Measurements from ENCODE around the gene IGFBP1. TPM values are rescaled to one million over a fixed set of nuclear protein-coding genes. Genes with fewer than 3 reads are reported as not detected.

Gene IGFBP1
- total RNA-seq, 1 donor from 2014 or later, result not detected

- H3K36me3 Mint-ChIP-seq (ENCODE audit: unreplicated experiment), result no peaks in the 10 kb centered on the region
- no peak overlapping the region for H3K27ac Mint-ChIP-seq (ENCODE audit: unreplicated experiment)
- H3K4me3 Mint-ChIP-seq (ENCODE audit: unreplicated experiment), result no peak overlapping the region
- TF ChIP-seq CTCF (IDR thresholded peaks at IDR 0.05; ENCODE audit: partially characterized antibody, unreplicated experiment), result no peak
- H3K27me3 Mint-ChIP-seq (ENCODE audit: unreplicated experiment), result peaks cover 10% of the 10 kb centered on the region
- H3K9me3 Mint-ChIP-seq (ENCODE audit: unreplicated experiment), result no peaks in the 10 kb centered on the region
- peaks cover 4% of the 10 kb centered on the region for H3K4me1 Mint-ChIP-seq (ENCODE audit: low read depth, unreplicated experiment)
- DNase-seq, result no peak
Observed at GRCh38 chr7:45917064-45917463, 28.8 kb downstream of the IGFBP1 start.

GRCh38 chr7:45917658-45918057 lies 29.4 kb downstream of the IGFBP1 start:
- Mint-ChIP-seq H3K9me3 (ENCODE audit: unreplicated experiment) (no peaks in the 10 kb centered on the region), H3K27ac (ENCODE audit: unreplicated experiment) (no peak overlapping the region), H3K36me3 (ENCODE audit: unreplicated experiment) (no peaks in the 10 kb centered on the region), H3K4me1 (ENCODE audit: low read depth, unreplicated experiment) (peaks cover 9% of the 10 kb centered on the region), H3K27me3 (ENCODE audit: unreplicated experiment) (peaks cover 14% of the 10 kb centered on the region), H3K4me3 (ENCODE audit: unreplicated experiment) (no peak overlapping the region)
- DNase-seq, result peak; percentile 95
- peak; percentile 98 for TF ChIP-seq CTCF (IDR thresholded peaks at IDR 0.05; ENCODE audit: partially characterized antibody, unreplicated experiment)

- H3K9me3 Mint-ChIP-seq (ENCODE audit: unreplicated experiment), result peaks cover 1% of the 10 kb centered on the region
- H3K4me3 Mint-ChIP-seq (ENCODE audit: unreplicated experiment), result no peak overlapping the region
- H3K27ac Mint-ChIP-seq (ENCODE audit: unreplicated experiment), result no peak overlapping the region
- no peak for TF ChIP-seq CTCF (IDR thresholded peaks at IDR 0.05; ENCODE audit: partially characterized antibody, unreplicated experiment)
- H3K4me1 Mint-ChIP-seq (ENCODE audit: low read depth, unreplicated experiment), result peaks cover 15% of the 10 kb centered on the region
- peaks cover 16% of the 10 kb centered on the region for H3K27me3 Mint-ChIP-seq (ENCODE audit: unreplicated experiment)
- no peak for DNase-seq
- H3K36me3 Mint-ChIP-seq (ENCODE audit: unreplicated experiment), result no peaks in the 10 kb centered on the region
Observed at GRCh38 chr7:45918556-45918955, 30.3 kb downstream of the IGFBP1 start.

- H3K36me3 Mint-ChIP-seq (ENCODE audit: unreplicated experiment), result no peaks in the 10 kb centered on the region
- H3K4me3 Mint-ChIP-seq (ENCODE audit: unreplicated experiment), result peak overlapping the region; percentile 57
- H3K9me3 Mint-ChIP-seq (ENCODE audit: unreplicated experiment), result peaks cover 1% of the 10 kb centered on the region
- H3K27ac Mint-ChIP-seq (ENCODE audit: unreplicated experiment), result no peak overlapping the region
- H3K4me1 Mint-ChIP-seq (ENCODE audit: low read depth, unreplicated experiment), result peaks cover 15% of the 10 kb centered on the region
- no peak for TF ChIP-seq CTCF (IDR thresholded peaks at IDR 0.05; ENCODE audit: partially characterized antibody, unreplicated experiment)
- peaks cover 14% of the 10 kb centered on the region for H3K27me3 Mint-ChIP-seq (ENCODE audit: unreplicated experiment)
- DNase-seq, result no peak
Observed at GRCh38 chr7:45919231-45919784, 31.0 kb downstream of the IGFBP1 start.

GRCh38 chr7:45919993-45920459 lies 31.7 kb downstream of the IGFBP1 start:
- H3K9me3 Mint-ChIP-seq (ENCODE audit: unreplicated experiment), result peaks cover 1% of the 10 kb centered on the region
- TF ChIP-seq CTCF (IDR thresholded peaks at IDR 0.05; ENCODE audit: partially characterized antibody, unreplicated experiment), result no peak
- H3K27ac Mint-ChIP-seq (ENCODE audit: unreplicated experiment), result no peak overlapping the region
- H3K36me3 Mint-ChIP-seq (ENCODE audit: unreplicated experiment), result no peaks in the 10 kb centered on the region
- H3K4me1 Mint-ChIP-seq (ENCODE audit: low read depth, unreplicated experiment), result peaks cover 15% of the 10 kb centered on the region
- H3K27me3 Mint-ChIP-seq (ENCODE audit: unreplicated experiment), result peaks cover 14% of the 10 kb centered on the region
- H3K4me3 Mint-ChIP-seq (ENCODE audit: unreplicated experiment), result peak overlapping the region; percentile 84
- DNase-seq, result no peak
